GM18508 (cell line): ENCODE measurements around the gene PELI3.

Experiments used
- ATAC-seq: cut with Tn5 transposase; IDR thresholded peaks from one replicate; pipeline ENCODE4 v1.9.1; 2021; ENCODE audit warnings: moderate number of reproducible peaks; ENCODE audit not compliant: insufficient read depth, unreplicated experiment

The PELI3 gene

GRCh38 chr11:66473167-66473566, 6.5 kb downstream of the PELI3 start:
- ATAC-seq, result no peak

GRCh38 chr11:66473608-66474515, 7.2 kb downstream of the PELI3 start:
- ATAC-seq, result no peak

GRCh38 chr11:66475349-66476172, 8.9 kb downstream of the PELI3 start:
- ATAC-seq, result no peak

- no peak for ATAC-seq
Measured at GRCh38 chr11:66476173-66476840, 9.6 kb downstream of the PELI3 start.

GRCh38 chr11:66476841-66477251, 10.1 kb downstream of the PELI3 start:
- no peak for ATAC-seq

- no peak for ATAC-seq
Measured at GRCh38 chr11:66477263-66478201, 10.8 kb downstream of the PELI3 start.

- no peak for ATAC-seq
Measured at GRCh38 chr11:66478729-66479393, 12.2 kb downstream of the PELI3 start.

- peak; percentile 17 for ATAC-seq
Measured at GRCh38 chr11:66479394-66480116, 12.8 kb downstream of the PELI3 start.

GRCh38 chr11:66480117-66480938, 13.6 kb downstream of the PELI3 start, which contains the start of gene DPP3:
Gene DPP3 (plus strand): TSS chr11:66480434. CDS start chr11:66482201, 1,767 bp downstream.
- peak; percentile 59 for ATAC-seq

- no peak for ATAC-seq
Measured at GRCh38 chr11:66484806-66485380, 18.2 kb downstream of the PELI3 start.

GRCh38 chr11:66488957-66489356, 22.3 kb downstream of the PELI3 start:
- no peak for ATAC-seq

GRCh38 chr11:66489636-66490035, 22.9 kb downstream of the PELI3 start:
- ATAC-seq, result no peak

- no peak for ATAC-seq
Measured at GRCh38 chr11:66491315-66491935, 24.7 kb downstream of the PELI3 start.

- no peak for ATAC-seq
Measured at GRCh38 chr11:66492161-66492865, 25.6 kb downstream of the PELI3 start.

GRCh38 chr11:66493130-66493529, 26.4 kb downstream of the PELI3 start:
- ATAC-seq, result no peak

GRCh38 chr11:66494458-66494857, 27.8 kb downstream of the PELI3 start:
- no peak for ATAC-seq
